ENCODE measurements around the gene RANBP9. TPM values are rescaled to one million over a fixed set of nuclear protein-coding genes. Genes with fewer than 3 reads are reported as not detected.
A peak's percentile ranks its signal among the peaks of the same experiment; 100 is the strongest.

The RANBP9 gene
- total RNA-seq, 1 experiment from 2014 or later, result 44.5 TPM

- TF ChIP-seq REST (IDR thresholded peaks at IDR 0.05; ENCODE audit: insufficient read depth in 1 of 2, low read depth in 2 of 2, low read length in 1 of 2) (no peak), SIN3A (IDR thresholded peaks at IDR 0.05; ENCODE audit: borderline replicate concordance, insufficient read depth, low read depth, low read length) (no peak), POLR2AphosphoS5 (IDR thresholded peaks at IDR 0.05; ENCODE audit: low read depth, low read length) (no peak), TCF7L2 (IDR thresholded peaks at IDR 0.05; ENCODE audit: low read depth, low read length) (no peak)
- in situ Hi-C loops (cut with HindIII; ENCODE audit: low pct_unique_long_range_greater_than_20kb, low sequenced_read_pairs), result no loop called here
- no peaks in the 10 kb centered on the region for H3K27me3 ChIP-seq (ENCODE audit: control insufficient read depth, insufficient read depth, low read length)
- ChIA-PET POLR2A (no interaction called here), CTCF (interaction anchor here (0.5 to 0.6 kb wide), 3 partner anchors 13 to 368 kb away, joined by 3 to 7 read pairs (median 4); no protein-coding TSS in a partner anchor)
- no peaks in the 10 kb centered on the region for H3K9me3 ChIP-seq (ENCODE audit: control insufficient read depth, insufficient read depth, low read depth, low read length)
- intact Hi-C loops (cut with micrococcal nuclease; ENCODE audit: unreplicated experiment), result no loop called here
- peak overlapping the region; percentile 7; the same call in 1 of the 2 replicates for H3K27ac ChIP-seq (ENCODE audit: low read length)
- DNase-seq (ENCODE audit: low read depth, low spot score) (no peak), ATAC-seq (peak; percentile 63; the same call in 1 of the 2 replicates)
- no peaks in the 10 kb centered on the region; the same call in 1 of the 2 replicates for H3K36me3 ChIP-seq (ENCODE audit: control insufficient read depth, insufficient read depth, low read length)
- no peak overlapping the region for H3K4me3 ChIP-seq (ENCODE audit: low read depth in 2 of 2, low read length in 2 of 2)
- peaks cover 18% of the 10 kb centered on the region for H3K4me1 ChIP-seq (ENCODE audit: control insufficient read depth, insufficient read depth, low read length)
- BruUV-seq (replicated peaks), result no TSS peak
These were observed 33.2 kb downstream of the RANBP9 start for GRCh38 chr6:13678255-13678983.

GRCh38 chr6:13677878-13678254 is 33.8 kb downstream of the RANBP9 start:
- intact Hi-C loops (cut with micrococcal nuclease; ENCODE audit: unreplicated experiment), result no loop called here
- CTCF ChIA-PET, result no interaction called here

More at GRCh38 chr6:13677878-13678254, 33.8 kb downstream of the RANBP9 start:
- Histone ChIP-seq H3K4me3 (ENCODE audit: low read depth in 2 of 2, low read length in 2 of 2) (no peak overlapping the region), H3K27me3 (ENCODE audit: control insufficient read depth, insufficient read depth, low read length) (no peaks in the 10 kb centered on the region), H3K27ac (ENCODE audit: low read length) (no peak overlapping the region), H3K4me1 (ENCODE audit: control insufficient read depth, insufficient read depth, low read length) (peaks cover 18% of the 10 kb centered on the region), H3K9me3 (ENCODE audit: control insufficient read depth, insufficient read depth, low read depth, low read length) (no peaks in the 10 kb centered on the region), H3K36me3 (ENCODE audit: control insufficient read depth, insufficient read depth, low read length) (no peaks in the 10 kb centered on the region)
- in situ Hi-C loops (cut with HindIII; ENCODE audit: low pct_unique_long_range_greater_than_20kb, low sequenced_read_pairs), result no loop called here
- POLR2A ChIA-PET, result no interaction called here
- no peak for DNase-seq (ENCODE audit: low read depth, low spot score)
- peak; percentile 56; the same call in 1 of the 2 replicates for ATAC-seq
- TF ChIP-seq CTCF (IDR thresholded peaks at IDR 0.05) (no peak), POLR2AphosphoS5 (IDR thresholded peaks at IDR 0.05; ENCODE audit: low read depth, low read length) (no peak), SIN3A (IDR thresholded peaks at IDR 0.05; ENCODE audit: borderline replicate concordance, insufficient read depth, low read depth, low read length) (no peak), REST (IDR thresholded peaks at IDR 0.05; ENCODE audit: insufficient read depth in 1 of 2, low read depth in 2 of 2, low read length in 1 of 2) (no peak), TCF7L2 (IDR thresholded peaks at IDR 0.05; ENCODE audit: low read depth, low read length) (no peak)
- BruUV-seq (replicated peaks), result no TSS peak

Data from Panc1 (cell line).